K562 (cell line): ENCODE measurements around the gene FCSK. TPM values are rescaled to one million over a fixed set of nuclear protein-coding genes. Genes with fewer than 3 reads are reported as not detected.

ENCODE experiments used
- ATF2 ChIP-seq: sonication (generic); formaldehyde crosslinking; IDR thresholded peaks from 2 replicates; pipeline ENCODE4 v1.8.1; 2022; ENCODE audit warnings: missing genetic modification reagents
- ATF7 ChIP-seq: fragments of 450-650 bp; IDR thresholded peaks from 2 replicates; pipeline ENCODE4 v1.7.1; 2014; ENCODE audit warnings: mild to moderate bottlenecking, moderate library complexity
- BDP1 ChIP-seq: IDR thresholded peaks from 3 replicates; pipeline ENCODE4 v1.6.1; 2011; ENCODE audit not compliant: insufficient read length, insufficient read depth
- GABPB2 ChIP-seq: fragments of 250-450 bp; sonication (Bioruptor Pico); conservative IDR thresholded peaks from 2 replicates; pipeline ENCODE4 v1.5.1; 2021; ENCODE audit warnings: mild to moderate bottlenecking
- GTF2F1 ChIP-seq: IDR thresholded peaks from 2 replicates; pipeline ENCODE4 v1.6.1; 2011; ENCODE audit warnings: low read depth, low read length, improper control_type of control experiment
- HLTF ChIP-seq: fragments of 450-650 bp; IDR thresholded peaks from 2 replicates; pipeline ENCODE4 v1.6.1; 2016
- HNRNPLL ChIP-seq: fragments of 200-400 bp; formaldehyde crosslinking; IDR thresholded peaks from 2 replicates; pipeline ENCODE4 v1.6.1; 2017; ENCODE audit warnings: low read length, low read depth, mild to moderate bottlenecking; ENCODE audit not compliant: poor library complexity, severe bottlenecking
- MBD1 ChIP-seq: fragments of 250-450 bp; sonication (Bioruptor Pico); IDR thresholded peaks from 2 replicates; pipeline ENCODE4 v1.8.0; 2022; ENCODE audit warnings: inconsistent platforms
- MYC ChIP-seq, 2 experiments: fragments of 250-450 bp in 1 of 2; sonication (Bioruptor Pico) in 1 of 2; IDR thresholded peaks; 2 replicates each; pipeline versions ENCODE4 v1.5.1 to v1.6.1; 2012 to 2021; ENCODE audit warnings: low read depth in 2 of 2, borderline replicate concordance in 1 of 2, improper control_type of control experiment in 1 of 2, low read length in 1 of 2, mild to moderate bottlenecking in 1 of 2, moderate library complexity in 1 of 2
- NFATC3 ChIP-seq: fragments of 450-650 bp; IDR thresholded peaks from 2 replicates; pipeline ENCODE4 v1.6.1; 2017; ENCODE audit warnings: mild to moderate bottlenecking
- NFE2L1 ChIP-seq: fragments of 450-650 bp; IDR thresholded peaks from 2 replicates; pipeline ENCODE4 v1.6.1; 2016; ENCODE audit warnings: missing genetic modification characterization, low read depth, mild to moderate bottlenecking, missing compliant biosample characterization, moderate library complexity, borderline replicate concordance
- PHB2 ChIP-seq: fragments of 450-650 bp; IDR thresholded peaks from 2 replicates; pipeline ENCODE4 v1.6.1; 2017; ENCODE audit warnings: low read depth
- PML ChIP-seq: IDR thresholded peaks from 2 replicates; pipeline ENCODE4 v1.6.1; 2012; ENCODE audit warnings: low read length, inconsistent platforms
- RB1 ChIP-seq: fragments of 450-650 bp; IDR thresholded peaks from 2 replicates; pipeline ENCODE4 v1.6.1; 2017; ENCODE audit warnings: low read depth, mild to moderate bottlenecking
- RBM25 ChIP-seq: fragments of 200-400 bp; formaldehyde crosslinking; IDR thresholded peaks from 2 replicates; pipeline ENCODE4 v1.6.1; 2018; ENCODE audit warnings: low read length, low read depth, moderate library complexity; ENCODE audit not compliant: severe bottlenecking
- SOX6 ChIP-seq: fragments of 450-650 bp; IDR thresholded peaks from 2 replicates; pipeline ENCODE4 v1.6.1; 2014; ENCODE audit warnings: mild to moderate bottlenecking
- TCF3 ChIP-seq: sonication (generic); formaldehyde crosslinking; IDR thresholded peaks from 2 replicates; pipeline ENCODE4 v1.4.0; 2020; ENCODE audit warnings: mild to moderate bottlenecking, missing genetic modification reagents
- TRIM24 ChIP-seq, 2 experiments: fragments of 450-650 bp; IDR thresholded peaks; 2 replicates each; pipeline ENCODE4 v1.6.1; 2016
- XRCC4 ChIP-seq: IDR thresholded peaks from one replicate; pipeline ENCODE4 v1.6.1; 2011; ENCODE audit not compliant: insufficient read depth, insufficient read length; ENCODE audit errors: extremely low read depth
- ZBED1 ChIP-seq: IDR thresholded peaks from 2 replicates; pipeline ENCODE4 v1.6.1; 2014
- ZNF224 ChIP-seq: sonication (generic); formaldehyde crosslinking; IDR thresholded peaks from 2 replicates; pipeline ENCODE4 v1.8.0; 2022; ENCODE audit warnings: mild to moderate bottlenecking, missing genetic modification reagents
- ZNF263 ChIP-seq: sonication (generic); formaldehyde crosslinking; IDR thresholded peaks from 2 replicates; pipeline ENCODE4 v1.8.0; 2022; ENCODE audit warnings: mild to moderate bottlenecking, missing genetic modification reagents, borderline replicate concordance
- ZNF316 ChIP-seq: fragments of 450-650 bp; IDR thresholded peaks from 2 replicates; pipeline ENCODE4 v1.6.1; 2016
- ZNF395 ChIP-seq: fragments of 200-800 bp; sonication (Bioruptor generic); IDR thresholded peaks from 2 replicates; pipeline ENCODE4 v1.6.1; 2017; ENCODE audit warnings: missing genetic modification characterization, missing compliant biosample characterization
- ZNF707 ChIP-seq: fragments of 250-450 bp; sonication (Bioruptor Pico); conservative IDR thresholded peaks from 2 replicates; pipeline ENCODE4 v1.8.0; 2022; ENCODE audit warnings: inconsistent platforms, mild to moderate bottlenecking, moderate library complexity
- polyA plus RNA-seq, 8 experiments: library from polyadenylated mRNA; depleted of rRNA in 4 of 8; stranded (reverse) in 5 of 8; unstranded in 3 of 8; fragments of >200 nt; fragmentation: Nextera tagmentation in 2 of 8; fragmentation: Illumina TruSeq in 1 of 8; extraction: Ambion mirVana in 2 of 8; extraction: Trizol in 1 of 8; gene quantifications; 2 replicates each; pipeline versions ENCODE4 v1.2.1 to v1.2.3, GENCODE V29; 2011 to 2014; ENCODE audit warnings: inconsistent platforms in 1 of 8, missing spikeins in 1 of 8
- total RNA-seq, 7 experiments: library from RNA; depleted of rRNA in 6 of 7; stranded (reverse); fragments of >200 nt in 6 of 7; fragmentation: Illumina TruSeq in 2 of 7; extraction: Trizol in 2 of 7; gene quantifications; 2 replicates each; pipeline versions ENCODE4 v1.2.1 to v1.2.3, GENCODE V29; 2011 to 2021; ENCODE audit warnings: low replicate concordance in 1 of 7

Gene FCSK
- total and polyA plus RNA-seq, 9 of the 15 experiments (the other 6 are each of a cell fraction or from before 2014, with no cell fraction given) = 0.92 to 18.6 (median 8.3) TPM

- TF ChIP-seq PML = peak; percentile 48; the same call in 1 of the 2 replicates
- no peak for TF ChIP-seq PHB2
- 0 out of 2 replicates have a peak, but pooled peaks have one; percentile 26 for TF ChIP-seq ZNF395 (CRISPR knock-in tag)
- no peak for TF ChIP-seq GTF2F1
- no peak for TF ChIP-seq MBD1 (CRISPR knock-in tag)
- TF ChIP-seq ATF7 = no peak; the same call in 1 of the 2 replicates
- TF ChIP-seq NFE2L1 (tag) = no peak
- 0 out of 2 replicates have a peak, but pooled peaks have one; percentile 57 for TF ChIP-seq ZBED1
- no peak for TF ChIP-seq BDP1
- no peak for TF ChIP-seq ZNF224 (CRISPR knock-in tag)
- TF ChIP-seq ZNF263 (CRISPR knock-in tag) = no peak
- TF ChIP-seq ZNF316 = no peak
- no peak for TF ChIP-seq ZNF707 (CRISPR knock-in tag)
- TF ChIP-seq MYC (IDR thresholded peaks at IDR 0.05; ENCODE audit: low read depth, low read length) = peak; percentile 75
- TF ChIP-seq MYC (CRISPR knock-in tag; IDR thresholded peaks at IDR 0.05; ENCODE audit: borderline replicate concordance, low read depth) = no peak
- TF ChIP-seq HNRNPLL = peak; percentile 24
- TF ChIP-seq RBM25 = no peak
- TF ChIP-seq HLTF = no peak
- TF ChIP-seq TCF3 (CRISPR knock-in tag) = peak; percentile 67
- TF ChIP-seq NFATC3 = no peak
- TF ChIP-seq GABPB2 (CRISPR knock-in tag) = no peak
- TF ChIP-seq TRIM24 (IDR thresholded peaks at IDR 0.05) = peak in 1 of 2 experiments; percentile 39; a peak in 2 of 4 replicates
- TF ChIP-seq ATF2 = no peak
- TF ChIP-seq SOX6 = peak; percentile 81
- no peak for TF ChIP-seq RB1
- no peak for TF ChIP-seq XRCC4
Measured at GRCh38 chr16:70437017-70437581, 17.3 kb upstream of the FCSK start (continued).
